Lower lobe of right lung (tissue), 2 donors: Measurements from ENCODE around the gene KLK5. TPM values are rescaled to one million over a fixed set of nuclear protein-coding genes. Genes with fewer than 3 reads are reported as not detected.

Source experiments
- ATAC-seq, 2 donors: fragments of 200-7000 bp; cut with Tn5 transposase; one replicate each; pipeline ENCODE4 v1.9.1; 2020 to 2022; ENCODE audit warnings: mild to moderate bottlenecking in 2 of 2, moderate library complexity in 2 of 2
- DNase-seq: peaks from one replicate; pipeline ENCODE4 v3.0.0-alpha.2; 2020
- H3K27ac ChIP-seq: fragments of 200-600 bp; one replicate; pipeline ENCODE4 v1.8.0; 2022
- H3K27me3 ChIP-seq: fragments of 200-600 bp; one replicate; pipeline ENCODE4 v1.8.0; 2022; ENCODE audit warnings: low read depth
- H3K36me3 ChIP-seq: fragments of 200-600 bp; one replicate; pipeline ENCODE4 v1.8.0; 2022; ENCODE audit warnings: mild to moderate bottlenecking
- H3K4me1 ChIP-seq: fragments of 200-600 bp; one replicate; pipeline ENCODE4 v1.8.0; 2022
- H3K4me3 ChIP-seq: fragments of 200-600 bp; one replicate; pipeline ENCODE4 v1.8.0; 2022; ENCODE audit warnings: mild to moderate bottlenecking
- H3K9me3 ChIP-seq: fragments of 200-600 bp; one replicate; pipeline ENCODE4 v1.8.0; 2022
- intact Hi-C: fragments of 100-400 bp; cut with DNase I; formaldehyde crosslinking; loops from one replicate; pipeline ENCODE4 v1.11.0; 2022
- total RNA-seq: library from RNA; stranded (reverse); fragmentation: NEBNext Ultra II Directional; extraction: Animal tissue kit (Norgen Biotek cat#: 25700); gene quantifications from one replicate; pipeline ENCODE4 v1.2.1, GENCODE V29; 2021
- TF ChIP-seq, protein P1 (sequence below): fragments of 200-600 bp; IDR thresholded peaks from one replicate; pipeline ENCODE4 v1.8.0; 2022; ENCODE audit warnings: antibody characterized with exemption, mild to moderate bottlenecking
- donor health status: DM: no; HTN: yes; CAD: no; lungs with severe emphysema.

KLK5 gene
- total RNA-seq, 1 donor from 2014 or later: not detected

DNA sequence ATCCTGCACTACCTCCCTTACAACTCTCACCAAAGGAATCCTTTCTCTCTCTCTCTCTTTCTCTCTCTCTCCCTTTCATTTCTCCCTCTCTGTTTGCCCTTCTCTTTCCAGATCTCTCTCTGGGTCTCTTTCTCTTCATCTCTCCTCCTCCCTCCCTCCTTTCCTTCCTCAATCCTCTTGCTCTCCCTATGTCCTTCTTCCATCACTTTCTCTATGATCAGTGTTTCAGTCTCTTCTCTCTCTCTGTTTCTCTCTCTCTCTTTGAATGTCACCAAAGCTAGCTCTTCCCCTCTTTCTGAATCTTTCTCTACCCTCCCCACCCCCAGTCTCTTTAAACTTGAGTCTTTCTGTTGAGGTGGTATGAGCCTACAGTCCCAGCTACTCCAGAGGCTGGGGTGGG, 21.8 kb downstream of the KLK5 start:
- DNase-seq (no peak), ATAC-seq (no peak)
- H3K36me3 ChIP-seq: no peaks in the 10 kb centered on the region
- H3K9me3 ChIP-seq: no peaks in the 10 kb centered on the region
- TF ChIP-seq, protein P1, sequence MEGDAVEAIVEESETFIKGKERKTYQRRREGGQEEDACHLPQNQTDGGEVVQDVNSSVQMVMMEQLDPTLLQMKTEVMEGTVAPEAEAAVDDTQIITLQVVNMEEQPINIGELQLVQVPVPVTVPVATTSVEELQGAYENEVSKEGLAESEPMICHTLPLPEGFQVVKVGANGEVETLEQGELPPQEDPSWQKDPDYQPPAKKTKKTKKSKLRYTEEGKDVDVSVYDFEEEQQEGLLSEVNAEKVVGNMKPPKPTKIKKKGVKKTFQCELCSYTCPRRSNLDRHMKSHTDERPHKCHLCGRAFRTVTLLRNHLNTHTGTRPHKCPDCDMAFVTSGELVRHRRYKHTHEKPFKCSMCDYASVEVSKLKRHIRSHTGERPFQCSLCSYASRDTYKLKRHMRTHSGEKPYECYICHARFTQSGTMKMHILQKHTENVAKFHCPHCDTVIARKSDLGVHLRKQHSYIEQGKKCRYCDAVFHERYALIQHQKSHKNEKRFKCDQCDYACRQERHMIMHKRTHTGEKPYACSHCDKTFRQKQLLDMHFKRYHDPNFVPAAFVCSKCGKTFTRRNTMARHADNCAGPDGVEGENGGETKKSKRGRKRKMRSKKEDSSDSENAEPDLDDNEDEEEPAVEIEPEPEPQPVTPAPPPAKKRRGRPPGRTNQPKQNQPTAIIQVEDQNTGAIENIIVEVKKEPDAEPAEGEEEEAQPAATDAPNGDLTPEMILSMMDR: no peak
- H3K27me3 ChIP-seq: peaks cover 33% of the 10 kb centered on the region
- H3K4me3 ChIP-seq: no peak overlapping the region
- H3K4me1 ChIP-seq: no peaks in the 10 kb centered on the region
- intact Hi-C loops: no loop called here
- H3K27ac ChIP-seq: no peak overlapping the region

DNA sequence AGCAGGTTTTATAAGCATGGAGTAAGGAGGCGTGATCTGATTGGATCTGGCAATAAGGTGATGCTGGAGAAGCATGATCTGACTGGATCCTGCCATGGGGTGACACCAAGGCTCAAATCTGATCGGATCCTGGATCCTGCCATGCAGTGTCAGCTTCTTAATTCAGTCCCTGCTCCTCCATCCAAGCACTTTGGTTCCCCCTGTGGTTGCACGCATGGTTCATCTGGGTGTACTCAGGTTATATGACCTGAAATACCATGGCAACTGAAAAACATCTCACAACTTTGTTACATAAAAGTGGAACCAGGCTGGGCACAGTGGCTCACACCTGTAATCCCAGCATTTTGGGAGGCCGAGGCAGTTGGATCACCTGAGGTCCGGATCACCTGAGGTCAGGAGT, 24.0 kb downstream of the KLK5 start:
- DNase-seq: no peak
- Histone ChIP-seq H3K9me3 (no peaks in the 10 kb centered on the region), H3K36me3 (no peaks in the 10 kb centered on the region), H3K4me3 (no peak overlapping the region), H3K27ac (no peak overlapping the region), H3K27me3 (peaks cover 33% of the 10 kb centered on the region), H3K4me1 (no peaks in the 10 kb centered on the region)
- TF ChIP-seq, protein P1: no peak
- no peak for ATAC-seq
- intact Hi-C loops: no loop called here

GRCh38 chr19:50926144-50926543, 26.7 kb downstream of the KLK5 start:
- no peaks in the 10 kb centered on the region for H3K9me3 ChIP-seq
- TF ChIP-seq, protein P1: no peak
- no peaks in the 10 kb centered on the region for H3K36me3 ChIP-seq
- H3K4me3 ChIP-seq: no peak overlapping the region
- H3K4me1 ChIP-seq: peaks cover 5% of the 10 kb centered on the region
- DNase-seq: no peak
- no peak for ATAC-seq
- no peak overlapping the region for H3K27ac ChIP-seq
- peaks cover 49% of the 10 kb centered on the region for H3K27me3 ChIP-seq
- intact Hi-C loops: no loop called here

- intact Hi-C loops: no loop called here
- peaks cover 49% of the 10 kb centered on the region for H3K27me3 ChIP-seq
- TF ChIP-seq, protein P1: no peak
- peaks cover 5% of the 10 kb centered on the region for H3K4me1 ChIP-seq
- H3K9me3 ChIP-seq: no peaks in the 10 kb centered on the region
- no peaks in the 10 kb centered on the region for H3K36me3 ChIP-seq
- DNase-seq (no peak), ATAC-seq (no peak)
- no peak overlapping the region for H3K27ac ChIP-seq
- no peak overlapping the region for H3K4me3 ChIP-seq
Observed at GRCh38 chr19:50925734-50926133, 27.1 kb downstream of the KLK5 start.

- TF ChIP-seq, protein P1: no peak
- H3K27ac ChIP-seq: no peak overlapping the region
- H3K9me3 ChIP-seq: no peaks in the 10 kb centered on the region
- no peaks in the 10 kb centered on the region for H3K36me3 ChIP-seq
- H3K4me1 ChIP-seq: peaks cover 5% of the 10 kb centered on the region
- intact Hi-C loops: no loop called here
- no peak for DNase-seq
- ATAC-seq: no peak
- H3K4me3 ChIP-seq: no peak overlapping the region
- H3K27me3 ChIP-seq: peaks cover 45% of the 10 kb centered on the region
Observed at GRCh38 chr19:50924586-50924985, 28.3 kb downstream of the KLK5 start.
